Stimulated activated naive CD4-positive, alpha-beta T cell (primary cell): ENCODE results near the gene SEH1L.
"Not testable (repeated sequence)": the region's sequence is repeated elsewhere in the genome, so short reads cannot be mapped to it uniquely, and the experiment has no call there.

Experiments
- DNase-seq, 6 experiments: peaks; one replicate each; lab custom pipeline; 2025; lab: John Stamatoyannopoulos, UW

SEH1L gene

GRCh38 chr18:12943215-12943614 is 4.6 kb upstream of the SEH1L start:
- no peak for DNase-seq

GRCh38 chr18:12944709-12945108 is 3.1 kb upstream of the SEH1L start:
- DNase-seq, result no peak

- peak in 1 of 6 experiments; percentile 28 for DNase-seq
Observed at GRCh38 chr18:12946549-12947284, 1.1 kb upstream of the SEH1L start.

- peak; percentile 97 to 99 (median 97) for DNase-seq
Observed at GRCh38 chr18:12948050-12948804, 416 bp downstream of the SEH1L start.

GRCh38 chr18:12958478-12958877 is 10.7 kb downstream of the SEH1L start:
- DNase-seq, result no peak

GRCh38 chr18:12960395-12960794 is 12.6 kb downstream of the SEH1L start:
- no peak for DNase-seq

- DNase-seq, result no peak
Observed at GRCh38 chr18:12960853-12961397, 13.1 kb downstream of the SEH1L start.

GRCh38 chr18:12963069-12963468 is 15.3 kb downstream of the SEH1L start:
- DNase-seq, result no peak

- DNase-seq, result no peak
Observed at GRCh38 chr18:12968115-12968514, 20.3 kb downstream of the SEH1L start.

GRCh38 chr18:12968619-12969018 is 20.8 kb downstream of the SEH1L start:
- DNase-seq, result no peak

GRCh38 chr18:12973562-12974213 is 25.9 kb downstream of the SEH1L start:
- DNase-seq, result no peak

GRCh38 chr18:12975488-12975887 is 27.7 kb downstream of the SEH1L start:
- DNase-seq, result no peak

GRCh38 chr18:12976305-12976704 is 28.5 kb downstream of the SEH1L start:
- DNase-seq, result no peak

GRCh38 chr18:12980065-12980464 is 32.3 kb downstream of the SEH1L start:
- not testable (repeated sequence) for DNase-seq

- no peak for DNase-seq
Observed at GRCh38 chr18:12989397-12990122, 41.7 kb downstream of the SEH1L start.

GRCh38 chr18:12990123-12990475 is 42.3 kb downstream of the SEH1L start:
- no peak for DNase-seq

GRCh38 chr18:12990641-12990966 is 42.8 kb downstream of the SEH1L start:
- DNase-seq, result no peak

- peak; percentile 94 to 97 (median 96) for DNase-seq
Observed at GRCh38 chr18:12990967-12991820, 43.4 kb downstream of the SEH1L start, which contains the start of gene CEP192. Gene CEP192, plus strand, starts transcription at chr18:12991362. Its CDS starts 8,063 bp downstream, at chr18:12999425.

- peak in 1 of 6 experiments; percentile 28 for DNase-seq
Observed at GRCh38 chr18:12991821-12992179, 44.0 kb downstream of the SEH1L start.

GRCh38 chr18:12993439-12993838 is 45.6 kb downstream of the SEH1L start:
- DNase-seq, result no peak

- DNase-seq, result no peak
Observed at GRCh38 chr18:12995424-12995823, 47.6 kb downstream of the SEH1L start.
